ENCODE data around the gene F11.
"Not testable (repeated sequence)": the region's sequence is repeated elsewhere in the genome, so short reads cannot be mapped to it uniquely, and the experiment has no call there.

F11 gene

GRCh38 chr4:186250760-186251159, 15.2 kb upstream of the F11 start:
- no peak for DNase-seq

- DNase-seq = no peak
Measured at GRCh38 chr4:186255122-186255521, 10.9 kb upstream of the F11 start.

- DNase-seq = no peak
Measured at GRCh38 chr4:186258216-186258811, 7.7 kb upstream of the F11 start.

GRCh38 chr4:186260117-186260503, 5.9 kb upstream of the F11 start:
- DNase-seq = no peak

DNA sequence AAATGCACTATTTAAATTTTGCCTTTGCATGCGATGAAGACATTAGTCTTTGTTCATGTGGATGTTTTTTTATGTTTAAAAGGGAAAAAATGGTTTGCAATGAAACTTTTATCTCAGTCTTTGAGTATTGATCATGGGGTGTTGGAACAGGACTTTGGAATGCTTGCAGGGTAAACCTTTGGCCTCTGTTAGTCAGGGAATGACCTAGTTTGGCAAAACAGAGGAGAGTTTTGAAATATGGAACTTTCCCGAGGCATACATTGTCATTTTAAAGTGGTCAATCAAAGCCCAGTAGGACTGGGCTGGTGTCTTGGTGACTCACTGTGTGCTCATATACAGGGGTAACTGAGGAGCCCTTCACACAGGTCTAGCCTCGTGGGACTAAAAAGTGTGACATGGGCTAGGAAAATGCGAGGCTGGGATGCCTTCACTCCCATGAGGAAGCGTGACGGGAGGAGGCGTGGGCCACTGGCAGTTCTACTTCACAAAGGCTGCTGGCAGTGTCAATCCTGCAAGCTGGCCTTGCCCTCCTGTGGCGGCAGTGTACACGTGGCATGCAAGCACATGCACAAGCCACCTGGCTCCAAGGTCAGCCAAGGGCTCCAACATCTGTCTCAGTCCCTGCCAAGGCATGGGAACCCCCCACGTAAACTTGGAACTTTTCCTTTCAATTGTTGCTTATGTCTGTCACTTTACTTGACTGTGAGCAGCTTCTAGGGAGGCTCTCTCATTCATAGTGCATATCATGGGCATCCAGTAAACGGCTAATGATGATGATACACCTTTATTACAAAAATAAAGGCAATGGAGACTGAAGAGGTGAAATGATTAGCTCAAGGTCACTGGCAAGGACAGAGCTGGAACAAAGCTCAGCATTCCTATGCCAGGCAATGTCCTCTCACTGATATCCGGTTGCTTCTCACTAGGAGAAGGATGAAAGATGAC, 5.2 kb upstream of the F11 start:
- DNase-seq = no peak

DNA sequence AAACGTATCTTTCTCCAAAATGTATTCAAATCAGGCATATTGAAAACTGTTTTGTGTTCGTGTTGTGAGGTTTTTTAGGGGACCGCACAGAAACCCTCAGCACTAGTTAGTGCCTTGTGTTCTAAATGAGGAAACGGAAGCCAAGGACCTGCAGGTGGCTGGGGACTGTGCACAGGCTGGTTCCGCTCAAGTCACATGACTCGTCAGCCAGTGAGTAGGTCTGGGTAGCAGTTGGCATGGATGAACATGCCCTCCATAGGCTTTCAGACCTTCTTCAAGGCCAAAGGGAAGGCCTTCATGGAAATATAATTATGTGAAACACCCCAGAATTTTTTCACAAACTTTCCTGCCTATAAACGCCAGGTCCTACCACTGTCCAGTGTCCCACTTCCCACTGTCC, 1.3 kb upstream of the F11 start:
- DNase-seq = no peak

DNA sequence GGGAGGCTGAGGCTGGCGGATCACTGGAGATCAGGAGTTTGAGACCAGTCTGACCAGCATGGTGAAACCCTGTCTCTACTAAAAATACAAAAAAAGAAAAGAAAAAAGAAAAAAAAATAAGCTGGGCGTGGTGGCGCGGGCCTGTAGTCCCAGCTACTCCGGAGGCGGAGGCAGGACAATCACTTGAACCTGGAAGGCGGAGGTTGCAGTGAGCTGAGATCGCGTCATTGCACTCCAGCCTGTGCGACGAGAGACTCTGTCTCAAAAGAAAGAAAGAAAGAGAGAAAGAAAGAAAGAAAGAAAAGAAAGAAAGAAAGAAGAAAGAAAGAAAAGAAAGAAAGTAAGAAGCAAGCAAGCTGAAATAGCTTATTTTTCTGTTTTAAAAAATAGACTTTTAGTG, 739 bp upstream of the F11 start:
- DNase-seq = not testable (repeated sequence)

GRCh38 chr4:186266729-186267456, 904 bp downstream of the F11 start:
- no peak for DNase-seq

DNA sequence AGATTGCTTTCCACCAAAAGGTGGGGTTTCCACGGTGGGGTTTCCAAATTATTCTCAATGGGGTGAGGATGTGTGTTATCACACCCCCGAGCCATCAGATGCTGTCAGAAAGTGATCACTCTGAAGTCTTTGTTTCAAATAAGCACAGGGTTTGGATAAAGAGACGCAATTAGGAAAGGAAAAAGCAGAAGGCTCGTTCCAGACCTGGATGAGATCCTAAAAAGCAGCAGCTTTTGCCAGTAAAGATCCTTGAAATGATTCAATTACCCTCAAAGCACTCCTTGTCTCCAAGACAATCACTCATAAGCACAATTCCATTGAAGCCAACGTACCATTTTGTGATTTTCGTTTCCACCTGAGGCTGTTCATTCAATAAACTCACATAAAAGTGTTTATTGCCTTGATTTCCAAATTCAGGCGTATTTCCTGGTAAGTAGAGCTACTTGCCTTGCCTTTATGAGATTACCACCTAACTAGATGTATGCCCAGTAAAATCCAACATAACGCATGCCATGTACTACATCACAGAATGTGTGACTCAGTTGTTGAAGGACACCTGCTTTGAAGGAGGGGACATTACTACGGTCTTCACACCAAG, 5.2 kb downstream of the F11 start:
- no peak for DNase-seq

DNA sequence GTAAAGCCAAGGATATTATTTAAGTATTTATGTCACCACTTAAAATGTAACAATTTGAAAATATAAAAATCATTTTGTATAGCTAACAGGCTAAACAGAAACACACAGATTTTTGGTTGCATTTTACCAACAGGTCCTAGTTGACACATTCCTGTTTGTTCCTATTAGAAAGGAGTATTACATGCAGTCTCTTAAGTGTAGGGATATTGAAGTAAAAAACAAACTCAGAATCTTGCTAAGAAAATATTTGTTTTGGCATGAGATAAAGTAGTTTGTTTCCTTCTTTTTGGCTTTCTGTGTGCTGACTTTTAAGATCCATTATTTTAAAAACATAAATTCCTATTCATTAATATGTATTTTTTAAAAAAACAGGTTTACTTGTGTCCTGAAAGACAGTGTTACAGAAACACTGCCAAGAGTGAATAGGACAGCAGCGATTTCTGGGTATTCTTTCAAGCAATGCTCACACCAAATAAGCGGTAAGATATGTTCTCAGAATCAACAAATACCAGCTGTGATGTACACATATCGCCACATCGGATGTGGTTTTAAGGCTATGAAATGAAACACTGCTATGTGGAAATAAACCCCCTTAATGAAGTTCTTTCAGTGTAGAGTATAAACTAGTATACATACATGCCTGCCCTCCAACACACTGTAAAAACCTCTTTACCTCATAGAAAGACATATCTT, 6.9 kb downstream of the F11 start:
- DNase-seq = no peak

DNA sequence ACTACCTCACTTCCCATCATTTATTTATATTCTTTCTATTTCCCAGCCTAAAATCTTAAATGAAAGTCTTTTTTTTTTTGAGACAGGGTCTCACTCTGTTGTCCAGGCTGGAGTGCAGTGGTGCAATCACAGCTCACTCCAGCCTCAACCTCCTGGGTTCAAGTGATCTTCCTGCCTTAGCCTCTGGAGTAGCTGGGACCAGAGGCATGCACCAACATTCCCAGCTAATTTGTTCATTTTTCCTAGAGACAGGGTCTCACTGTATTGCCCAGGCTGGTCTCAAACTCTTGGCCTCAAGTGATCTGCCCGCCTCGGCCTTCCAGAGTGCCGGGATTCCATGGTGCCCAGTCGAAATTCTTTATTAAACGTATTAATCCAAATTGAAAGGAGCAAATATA, 7.4 kb downstream of the F11 start:
- not testable (repeated sequence) for DNase-seq

DNA sequence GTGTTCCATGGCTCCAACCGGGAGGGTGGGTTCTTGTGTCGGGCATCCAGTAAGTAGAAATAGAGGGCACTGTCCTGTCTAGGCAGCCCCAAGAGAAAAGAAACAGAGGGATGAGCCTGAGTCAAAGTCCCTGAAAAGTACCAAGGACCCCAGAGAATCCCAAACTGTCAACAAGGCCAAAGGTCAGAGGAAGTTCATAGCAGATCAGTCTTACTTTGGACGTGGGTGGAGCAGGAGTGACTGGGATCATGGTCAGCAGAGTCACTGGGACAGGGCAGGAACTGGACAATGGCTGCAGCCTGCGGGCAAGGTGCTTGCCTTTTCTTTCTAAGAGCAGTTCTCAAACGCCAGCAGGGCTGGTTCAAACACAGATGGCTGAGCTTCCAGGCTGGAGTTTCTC, 17.3 kb downstream of the F11 start:
- DNase-seq = no peak

GRCh38 chr4:186285147-186285546, 19.2 kb downstream of the F11 start:
- DNase-seq = no peak

- DNase-seq = no peak
Measured at GRCh38 chr4:186286581-186286980, 20.6 kb downstream of the F11 start.

DNA sequence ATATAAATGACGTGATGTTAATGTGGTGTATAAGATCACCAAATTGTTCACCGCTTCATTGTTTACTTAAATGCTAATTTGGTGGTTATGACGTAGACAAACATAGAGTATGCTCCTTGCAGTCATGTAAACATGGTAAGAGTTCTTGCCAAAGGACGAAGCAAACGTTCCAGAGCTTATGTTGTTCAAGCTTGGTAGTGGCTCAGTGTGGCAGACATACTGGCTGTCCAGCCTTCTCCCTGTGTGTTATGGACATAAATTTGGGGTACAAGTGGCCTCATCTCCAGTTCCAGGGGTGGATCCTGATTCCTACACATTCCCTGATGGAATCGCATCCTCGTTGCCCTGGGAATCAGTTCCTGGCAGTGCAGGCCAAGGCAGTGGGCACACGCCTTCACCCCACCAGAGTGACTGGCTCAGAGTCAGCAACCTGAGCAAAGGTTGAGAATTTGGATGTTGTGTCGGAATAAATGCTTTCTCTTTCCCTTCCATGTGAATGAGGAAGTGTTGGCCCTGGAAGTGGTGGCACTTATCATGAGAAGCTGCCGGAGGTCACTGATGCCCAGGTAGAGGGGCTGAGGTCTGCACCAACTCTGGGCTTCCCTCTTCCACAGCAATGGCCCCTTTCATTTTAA, 25.4 kb downstream of the F11 start:
- no peak for DNase-seq

- no peak for DNase-seq
Measured at GRCh38 chr4:186294160-186294559, 28.2 kb downstream of the F11 start.

DNA sequence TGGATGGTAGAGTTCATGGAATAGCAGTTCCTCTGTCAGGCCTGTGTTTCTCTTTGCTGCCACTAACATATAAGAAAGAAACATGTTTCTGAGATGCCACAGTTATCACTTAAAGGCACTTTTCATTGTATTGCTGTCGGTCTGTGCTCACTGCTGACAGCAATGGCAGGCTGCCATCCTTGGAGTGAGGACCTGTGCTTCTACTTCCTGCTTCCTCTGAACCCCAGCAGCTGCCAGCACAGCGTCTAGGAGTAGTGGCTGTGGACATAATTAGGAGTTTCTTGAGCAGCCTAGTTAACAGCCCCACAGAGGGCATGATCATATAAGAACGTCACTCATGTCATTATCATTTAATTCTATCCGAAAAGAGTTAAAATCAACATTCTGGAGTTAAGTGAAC, 30.5 kb downstream of the F11 start:
- no peak for DNase-seq

GRCh38 chr4:186297013-186297645, 31.1 kb downstream of the F11 start:
- peak in 1 of 2 donors; percentile 21 for DNase-seq

- DNase-seq = no peak
Measured at GRCh38 chr4:186298031-186298647, 32.1 kb downstream of the F11 start.

- DNase-seq = no peak
Measured at GRCh38 chr4:186299291-186299690, 33.3 kb downstream of the F11 start.

Data from CD4-positive, alpha-beta T cell treated with Interleukin-4 for 1 hour (primary cell).